SU-DHL-6 (cell line): Measurements from ENCODE around the gene PRPF8.
"Not testable (repeated sequence)": the region's sequence is repeated elsewhere in the genome, so short reads cannot be mapped to it uniquely, and the experiment has no call there.

Experiments
- H2AFZ ChIP-seq: fragments of 200-600 bp; sonication (generic); 2 replicates; pipeline ENCODE4 v1.6.1; 2014; ENCODE audit warnings: low read depth, mild to moderate bottlenecking, moderate library complexity, mixed read lengths, antibody characterized with exemption, low read length; ENCODE audit not compliant: severe bottlenecking
- H3F3A ChIP-seq: fragments of 200-600 bp; shearing (Covaris generic); 2 replicates; pipeline ENCODE4 v1.6.0; 2016; ENCODE audit warnings: antibody characterized with exemption, mild to moderate bottlenecking; ENCODE audit not compliant: insufficient read depth
- H3K27ac ChIP-seq: fragments of 200-600 bp; sonication (generic); 2 replicates; pipeline ENCODE4 v1.5.1; 2016; ENCODE audit warnings: low read depth, mild to moderate bottlenecking, low read length, moderate library complexity, mixed read lengths
- H3K27me3 ChIP-seq: fragments of 200-600 bp; sonication (generic), shearing (Covaris generic); 2 replicates; pipeline ENCODE4 v1.6.0; 2014; ENCODE audit warnings: mild to moderate bottlenecking, low read length
- H3K36me3 ChIP-seq: fragments of 200-600 bp; sonication (generic); 2 replicates; pipeline ENCODE4 v1.6.1; 2014; ENCODE audit warnings: mild to moderate bottlenecking, low read length, mixed read lengths
- H3K4me2 ChIP-seq: fragments of 300-600, 200-600 bp; shearing (Covaris generic), sonication (generic); 2 replicates; pipeline ENCODE4 v1.6.0; 2014; ENCODE audit warnings: low read length, low read depth, mild to moderate bottlenecking; ENCODE audit not compliant: poor library complexity, severe bottlenecking
- H3K4me3 ChIP-seq: fragments of 200-600 bp; sonication (generic); 2 replicates; pipeline ENCODE4 v1.5.1; 2014; ENCODE audit warnings: antibody characterized with exemption, low read length, mild to moderate bottlenecking, mixed read lengths; ENCODE audit not compliant: insufficient read depth, poor library complexity, severe bottlenecking
- H3K79me2 ChIP-seq: fragments of 200-600 bp; sonication (generic); 2 replicates; pipeline ENCODE4 v1.6.1; 2014; ENCODE audit warnings: mild to moderate bottlenecking, low read length, moderate library complexity; ENCODE audit not compliant: insufficient read depth
- H3K9ac ChIP-seq: fragments of 200-600 bp; sonication (generic); 2 replicates; pipeline ENCODE4 v1.7.0; 2014; ENCODE audit warnings: mild to moderate bottlenecking, low read length
- H3K9me2 ChIP-seq: fragments of 200-600 bp; sonication (generic); replicated peaks from 2 replicates; pipeline ENCODE4 v1.6.1; 2014; ENCODE audit warnings: low read length; ENCODE audit not compliant: insufficient read depth
- H3K9me3 ChIP-seq: fragments of 200-600 bp; sonication (generic); 2 replicates; pipeline ENCODE4 v1.6.1; 2014; ENCODE audit warnings: low read length, mixed read lengths; ENCODE audit not compliant: insufficient read depth
- H4K20me1 ChIP-seq: fragments of 200-600 bp; sonication (generic); 2 replicates; pipeline ENCODE4 v1.6.1; 2014; ENCODE audit warnings: low read depth, mild to moderate bottlenecking, antibody characterized with exemption, low read length, moderate library complexity, mixed read lengths
- EZH2phosphoT487 ChIP-seq: fragments of 200-600 bp; sonication (generic), shearing (Covaris generic); conservative IDR thresholded peaks from 2 replicates; pipeline ENCODE4 v1.6.1; 2018; ENCODE audit warnings: mild to moderate bottlenecking, antibody characterized with exemption, low read length, moderate library complexity, mixed read lengths
- TF ChIP-seq, protein P1 (sequence below): fragments of 200-600 bp; sonication (generic); IDR thresholded peaks from one replicate; pipeline ENCODE4 v1.5.1; 2017; ENCODE audit warnings: antibody characterized with exemption, mild to moderate bottlenecking, low read length, moderate library complexity; ENCODE audit not compliant: insufficient read depth, poor library complexity, severe bottlenecking

Gene PRPF8

DNA sequence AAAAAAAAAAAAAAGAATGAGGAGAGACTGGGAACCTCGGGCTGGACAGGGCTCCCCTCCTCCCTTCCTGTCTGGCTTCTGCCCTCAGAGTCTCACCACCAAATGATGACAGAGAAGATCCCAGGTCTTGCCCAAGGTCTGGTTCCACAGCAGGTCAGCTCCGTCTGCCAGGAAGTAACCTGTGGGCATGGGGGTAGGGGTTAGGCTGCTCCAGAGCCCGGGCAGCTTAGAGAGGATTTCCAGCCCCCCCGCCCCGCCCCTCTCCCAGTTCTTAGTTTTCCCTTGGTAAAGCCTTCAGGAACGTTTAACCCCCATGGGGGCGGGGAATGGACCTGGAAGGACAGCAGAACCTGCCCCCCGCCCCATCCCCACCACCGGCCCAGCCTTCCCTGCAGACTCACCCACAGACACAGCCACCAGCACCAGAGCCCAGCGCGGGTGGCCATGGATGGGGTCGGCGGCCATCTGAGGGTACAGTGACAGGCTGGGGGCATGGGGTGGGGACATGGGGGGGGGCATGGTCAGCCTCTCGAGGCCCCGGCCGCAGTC, 24.8 kb upstream of the PRPF8 start:
- Histone ChIP-seq H3K27ac (no peak overlapping the region), H3K9me3 (no peaks in the 10 kb centered on the region), H3K9ac (no peak overlapping the region), H3K9me2 (no peaks in the 10 kb centered on the region), H3K79me2 (no peaks in the 10 kb centered on the region), H3K4me2 (no peak overlapping the region), H3K36me3 (no peaks in the 10 kb centered on the region), H3K27me3 (no peaks in the 10 kb centered on the region), H3F3A (peaks cover 4% of the 10 kb centered on the region; the same call in 1 of the 2 replicates), H4K20me1 (no peaks in the 10 kb centered on the region), H3K4me3 (no peak overlapping the region), H2AFZ (no peak overlapping the region)
- TF ChIP-seq, protein P1, sequence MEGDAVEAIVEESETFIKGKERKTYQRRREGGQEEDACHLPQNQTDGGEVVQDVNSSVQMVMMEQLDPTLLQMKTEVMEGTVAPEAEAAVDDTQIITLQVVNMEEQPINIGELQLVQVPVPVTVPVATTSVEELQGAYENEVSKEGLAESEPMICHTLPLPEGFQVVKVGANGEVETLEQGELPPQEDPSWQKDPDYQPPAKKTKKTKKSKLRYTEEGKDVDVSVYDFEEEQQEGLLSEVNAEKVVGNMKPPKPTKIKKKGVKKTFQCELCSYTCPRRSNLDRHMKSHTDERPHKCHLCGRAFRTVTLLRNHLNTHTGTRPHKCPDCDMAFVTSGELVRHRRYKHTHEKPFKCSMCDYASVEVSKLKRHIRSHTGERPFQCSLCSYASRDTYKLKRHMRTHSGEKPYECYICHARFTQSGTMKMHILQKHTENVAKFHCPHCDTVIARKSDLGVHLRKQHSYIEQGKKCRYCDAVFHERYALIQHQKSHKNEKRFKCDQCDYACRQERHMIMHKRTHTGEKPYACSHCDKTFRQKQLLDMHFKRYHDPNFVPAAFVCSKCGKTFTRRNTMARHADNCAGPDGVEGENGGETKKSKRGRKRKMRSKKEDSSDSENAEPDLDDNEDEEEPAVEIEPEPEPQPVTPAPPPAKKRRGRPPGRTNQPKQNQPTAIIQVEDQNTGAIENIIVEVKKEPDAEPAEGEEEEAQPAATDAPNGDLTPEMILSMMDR = no peak
- TF ChIP-seq EZH2phosphoT487 = no peak

DNA sequence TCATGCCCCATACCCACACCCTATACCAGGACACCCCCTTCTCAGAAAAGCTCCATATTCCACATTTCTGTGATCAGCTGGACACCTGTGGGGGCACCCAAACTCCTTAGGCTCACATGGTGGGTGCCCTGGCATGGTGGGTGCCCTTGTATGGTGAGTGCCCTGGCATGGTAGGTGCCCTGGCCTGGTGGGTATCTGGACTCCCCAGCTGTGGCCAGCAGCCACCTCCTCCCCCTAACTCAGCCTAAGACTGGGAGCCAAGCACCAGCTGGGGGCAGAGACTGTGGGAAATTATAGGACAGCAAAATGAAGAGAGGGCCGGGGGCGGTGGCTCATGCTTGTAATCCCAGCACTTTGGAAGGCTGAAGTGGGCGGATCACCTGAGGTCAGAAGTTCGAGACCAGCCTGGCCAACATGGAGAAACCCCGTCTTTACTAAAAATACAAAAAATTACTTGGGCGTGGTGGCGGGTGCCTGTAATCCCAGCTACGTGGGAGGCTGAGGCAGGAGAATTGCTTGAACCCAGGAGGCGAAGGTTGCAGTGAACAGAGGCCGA, 24.2 kb upstream of the PRPF8 start:
- not testable (repeated sequence) for H3K9me2 ChIP-seq, H3K9ac ChIP-seq, H3F3A ChIP-seq, H3K9me3 ChIP-seq, H3K4me3 ChIP-seq, H3K27ac ChIP-seq, H2AFZ ChIP-seq, H4K20me1 ChIP-seq, H3K36me3 ChIP-seq, H3K79me2 ChIP-seq, H3K4me2 ChIP-seq, H3K27me3 ChIP-seq

GRCh38 chr17:1707107-1707506, 22.4 kb upstream of the PRPF8 start:
- TF ChIP-seq EZH2phosphoT487 = no peak
- TF ChIP-seq, protein P1 = no peak
- no peak overlapping the region for H3K27ac ChIP-seq
- no peaks in the 10 kb centered on the region for H3K9me2 ChIP-seq
- H4K20me1 ChIP-seq = no peaks in the 10 kb centered on the region
- no peaks in the 10 kb centered on the region for H3K27me3 ChIP-seq
- H3K4me3 ChIP-seq = no peak overlapping the region
- H3K36me3 ChIP-seq = no peaks in the 10 kb centered on the region
- no peaks in the 10 kb centered on the region for H3K9me3 ChIP-seq
- H3F3A ChIP-seq = peaks cover 4% of the 10 kb centered on the region; the same call in 1 of the 2 replicates
- H3K4me2 ChIP-seq = no peak overlapping the region
- H3K9ac ChIP-seq = no peak overlapping the region
- H2AFZ ChIP-seq = no peak overlapping the region
- H3K79me2 ChIP-seq = no peaks in the 10 kb centered on the region

DNA sequence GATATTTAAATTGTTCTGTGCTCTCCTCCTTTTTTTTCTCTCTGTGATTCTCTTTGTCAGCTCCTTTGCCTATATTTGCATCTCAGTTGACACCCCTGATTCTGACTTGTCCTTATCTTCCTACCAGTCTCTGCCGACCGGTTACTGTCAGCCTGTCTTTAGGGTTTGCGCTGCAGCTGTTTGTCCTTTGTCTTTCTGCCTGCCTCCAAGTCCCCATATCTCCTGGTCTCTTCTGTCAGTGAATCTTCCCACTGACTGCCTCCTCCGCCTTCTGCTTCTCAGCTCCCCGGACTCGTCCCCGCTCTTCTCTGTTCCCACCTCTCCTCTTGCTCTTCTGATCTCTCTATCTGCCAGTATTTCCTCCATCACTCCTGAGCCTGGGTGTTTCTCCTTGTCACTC, 20.3 kb upstream of the PRPF8 start:
- Histone ChIP-seq H3K4me2 (no peak overlapping the region), H2AFZ (no peak overlapping the region), H3K36me3 (no peaks in the 10 kb centered on the region), H3K27ac (no peak overlapping the region), H3K27me3 (no peaks in the 10 kb centered on the region), H3K9me3 (no peaks in the 10 kb centered on the region), H4K20me1 (no peaks in the 10 kb centered on the region), H3K79me2 (no peaks in the 10 kb centered on the region), H3F3A (no peaks in the 10 kb centered on the region), H3K9me2 (no peaks in the 10 kb centered on the region), H3K9ac (no peak overlapping the region), H3K4me3 (no peak overlapping the region)
- TF ChIP-seq, protein P1 = no peak
- TF ChIP-seq EZH2phosphoT487 = no peak
